Activated naive CD8-positive, alpha-beta T cell treated with anti-CD3 and anti-CD28 coated beads for 36 hours (primary cell): ENCODE data around the gene BTBD16. TPM values are rescaled to one million over a fixed set of nuclear protein-coding genes. Genes with fewer than 3 reads are reported as not detected.

Experiments
- DNase-seq: peaks from one replicate; pipeline ENCODE4 v3.0.0; 2021
- H3K27ac Mint-ChIP-seq: one replicate; pipeline ENCODE4 v1.8.0; 2022; ENCODE audit warnings: mild to moderate bottlenecking, moderate library complexity, mixed read lengths
- H3K27me3 Mint-ChIP-seq: one replicate; pipeline ENCODE4 v1.8.0; 2022; ENCODE audit warnings: mild to moderate bottlenecking, mixed read lengths
- H3K36me3 Mint-ChIP-seq: one replicate; pipeline ENCODE4 v1.8.0; 2021; ENCODE audit warnings: mild to moderate bottlenecking, mixed read lengths
- H3K4me1 Mint-ChIP-seq: one replicate; pipeline ENCODE4 v1.8.0; 2021; ENCODE audit warnings: mixed read lengths
- H3K4me3 Mint-ChIP-seq: one replicate; pipeline ENCODE4 v1.8.0; 2022; ENCODE audit warnings: mild to moderate bottlenecking, moderate library complexity, mixed read lengths
- H3K9me3 Mint-ChIP-seq: one replicate; pipeline ENCODE4 v1.8.0; 2022; ENCODE audit warnings: mixed read lengths
- total RNA-seq, 2 experiments: library from RNA; stranded (reverse); gene quantifications; one replicate each; pipeline ENCODE4 v1.2.3, GENCODE V29; 2021

Gene BTBD16
- total RNA-seq, 2 experiments from 2014 or later: not detected

- no peaks in the 10 kb centered on the region for H3K4me1 Mint-ChIP-seq
- no peak overlapping the region for H3K4me3 Mint-ChIP-seq
- H3K9me3 Mint-ChIP-seq: no peaks in the 10 kb centered on the region
- H3K36me3 Mint-ChIP-seq: no peaks in the 10 kb centered on the region
- DNase-seq: no peak
- peaks cover 27% of the 10 kb centered on the region for H3K27me3 Mint-ChIP-seq
- H3K27ac Mint-ChIP-seq: no peak overlapping the region
These were observed 9.1 kb downstream of the BTBD16 start for GRCh38 chr10:122280156-122280555.

DNA sequence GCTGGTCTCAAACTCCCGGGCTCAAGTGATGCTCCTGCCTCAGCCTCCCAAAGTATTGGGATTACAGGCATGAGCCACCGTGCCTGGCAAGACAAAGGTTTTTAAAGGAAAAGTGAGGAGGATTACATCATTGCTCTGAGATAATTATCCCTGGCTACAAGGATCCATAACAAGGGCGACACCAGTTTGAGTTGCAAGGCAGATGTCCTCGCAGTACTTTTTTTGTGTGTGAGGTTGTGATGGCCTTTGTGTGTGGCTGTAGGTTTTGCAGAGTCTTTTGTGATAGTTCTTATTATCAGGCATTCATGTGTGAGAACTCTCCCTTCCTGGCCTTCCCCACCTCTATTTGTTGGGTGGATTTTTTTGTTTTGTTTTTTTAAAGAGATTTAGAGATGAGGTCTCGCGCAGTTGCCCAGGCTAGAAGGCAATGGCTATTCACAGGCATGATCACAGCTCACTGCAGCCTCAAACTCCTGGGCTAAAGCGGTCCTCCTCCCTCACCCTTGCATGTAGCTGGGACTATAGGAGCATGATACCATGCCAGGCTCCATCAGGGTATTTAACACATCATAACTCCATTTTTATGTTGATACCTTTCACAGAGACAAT is 10.0 kb downstream of the BTBD16 start:
- Mint-ChIP-seq H3K4me1 (no peaks in the 10 kb centered on the region), H3K4me3 (no peak overlapping the region), H3K36me3 (no peaks in the 10 kb centered on the region), H3K27me3 (peaks cover 27% of the 10 kb centered on the region), H3K9me3 (no peaks in the 10 kb centered on the region), H3K27ac (no peak overlapping the region)
- no peak for DNase-seq

- DNase-seq: no peak
- no peak overlapping the region for H3K27ac Mint-ChIP-seq
- no peak overlapping the region for H3K4me3 Mint-ChIP-seq
- H3K27me3 Mint-ChIP-seq: peaks cover 29% of the 10 kb centered on the region
- no peaks in the 10 kb centered on the region for H3K4me1 Mint-ChIP-seq
- no peaks in the 10 kb centered on the region for H3K9me3 Mint-ChIP-seq
- H3K36me3 Mint-ChIP-seq: no peaks in the 10 kb centered on the region
These were observed 10.7 kb downstream of the BTBD16 start for GRCh38 chr10:122281751-122282150.

GRCh38 chr10:122282253-122282671 is 11.2 kb downstream of the BTBD16 start:
- Mint-ChIP-seq H3K36me3 (no peaks in the 10 kb centered on the region), H3K4me1 (no peaks in the 10 kb centered on the region), H3K27me3 (peaks cover 30% of the 10 kb centered on the region), H3K27ac (no peak overlapping the region), H3K4me3 (no peak overlapping the region), H3K9me3 (no peaks in the 10 kb centered on the region)
- DNase-seq: no peak

DNA sequence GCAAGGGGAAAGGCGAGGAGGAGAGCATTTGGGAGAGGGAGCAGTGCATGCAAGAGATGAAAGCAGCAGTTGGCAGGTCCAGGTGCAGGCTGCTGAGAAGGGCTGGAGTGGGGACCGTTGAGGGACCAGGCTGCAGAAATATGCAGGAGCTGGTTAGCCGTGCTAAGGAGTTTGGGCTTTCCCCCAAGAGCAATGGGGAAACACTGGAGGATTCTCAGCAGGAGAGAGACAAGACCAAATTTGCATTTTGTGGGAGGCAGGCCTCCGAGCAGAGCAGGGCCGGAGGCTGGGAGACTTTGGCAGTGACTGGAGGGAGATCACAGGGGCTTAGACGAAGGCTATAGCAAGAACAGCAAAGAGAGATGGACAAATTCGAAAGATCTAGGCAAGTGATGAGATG is 11.8 kb downstream of the BTBD16 start:
- H3K27me3 Mint-ChIP-seq: peaks cover 30% of the 10 kb centered on the region
- H3K36me3 Mint-ChIP-seq: no peaks in the 10 kb centered on the region
- H3K4me3 Mint-ChIP-seq: no peak overlapping the region
- no peak for DNase-seq
- no peak overlapping the region for H3K27ac Mint-ChIP-seq
- no peaks in the 10 kb centered on the region for H3K9me3 Mint-ChIP-seq
- no peaks in the 10 kb centered on the region for H3K4me1 Mint-ChIP-seq

DNA sequence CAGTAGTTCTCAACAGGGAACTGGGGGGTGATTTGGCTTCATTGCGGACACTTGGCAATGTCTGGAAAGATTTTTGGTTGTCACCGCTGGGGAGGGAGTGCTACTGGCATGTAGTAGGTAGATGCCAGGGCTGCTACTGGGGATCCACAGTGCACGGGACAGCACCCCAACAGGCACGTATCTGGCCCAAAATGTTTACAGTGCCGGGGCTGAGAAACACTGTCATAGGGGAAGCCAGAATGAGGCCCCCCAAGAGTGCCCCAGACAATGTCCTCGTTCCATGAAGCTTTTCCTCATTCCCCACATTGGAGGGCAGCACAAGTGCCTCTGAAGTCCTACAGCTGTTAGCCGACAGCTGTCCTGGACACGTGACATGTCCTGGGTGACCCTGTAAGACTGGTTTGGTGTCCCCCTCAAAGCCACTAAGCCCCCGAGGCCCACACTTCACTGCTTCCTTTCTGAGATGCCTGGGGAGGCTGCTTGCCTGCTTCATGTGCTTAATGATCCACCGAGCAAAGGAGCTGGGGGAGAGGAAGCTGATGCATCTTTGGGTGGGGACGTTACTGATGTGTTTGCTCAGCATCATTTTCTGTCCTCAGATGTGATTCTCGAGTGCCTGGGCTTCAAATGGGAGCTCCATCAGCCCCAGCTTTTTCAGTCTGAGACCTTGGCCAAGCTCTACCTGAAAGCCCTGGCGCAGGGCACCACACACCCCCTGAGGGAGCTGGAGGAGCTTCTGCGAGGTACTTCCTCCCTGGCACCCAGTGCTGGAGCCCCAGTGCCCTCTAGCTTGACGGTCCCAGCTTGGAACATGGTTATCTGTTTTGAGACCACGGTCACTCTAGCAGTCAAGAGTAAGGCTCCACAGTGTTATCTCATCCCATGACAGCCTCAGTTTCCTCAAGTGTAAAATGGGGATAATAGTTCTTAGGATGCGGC is 14.7 kb downstream of the BTBD16 start:
- Mint-ChIP-seq H3K4me1 (no peaks in the 10 kb centered on the region), H3K27me3 (peaks cover 19% of the 10 kb centered on the region), H3K36me3 (no peaks in the 10 kb centered on the region), H3K9me3 (no peaks in the 10 kb centered on the region), H3K4me3 (no peak overlapping the region), H3K27ac (no peak overlapping the region)
- no peak for DNase-seq

GRCh38 chr10:122286867-122287266 is 15.8 kb downstream of the BTBD16 start:
- Mint-ChIP-seq H3K27me3 (peaks cover 8% of the 10 kb centered on the region), H3K9me3 (no peaks in the 10 kb centered on the region), H3K4me3 (no peak overlapping the region), H3K4me1 (no peaks in the 10 kb centered on the region), H3K36me3 (no peaks in the 10 kb centered on the region), H3K27ac (no peak overlapping the region)
- DNase-seq: no peak

- H3K36me3 Mint-ChIP-seq: no peaks in the 10 kb centered on the region
- no peak overlapping the region for H3K4me3 Mint-ChIP-seq
- no peaks in the 10 kb centered on the region for H3K9me3 Mint-ChIP-seq
- H3K4me1 Mint-ChIP-seq: no peaks in the 10 kb centered on the region
- peaks cover 3% of the 10 kb centered on the region for H3K27me3 Mint-ChIP-seq
- H3K27ac Mint-ChIP-seq: no peak overlapping the region
- no peak for DNase-seq
These were observed 16.5 kb downstream of the BTBD16 start for GRCh38 chr10:122287570-122287969.

DNA sequence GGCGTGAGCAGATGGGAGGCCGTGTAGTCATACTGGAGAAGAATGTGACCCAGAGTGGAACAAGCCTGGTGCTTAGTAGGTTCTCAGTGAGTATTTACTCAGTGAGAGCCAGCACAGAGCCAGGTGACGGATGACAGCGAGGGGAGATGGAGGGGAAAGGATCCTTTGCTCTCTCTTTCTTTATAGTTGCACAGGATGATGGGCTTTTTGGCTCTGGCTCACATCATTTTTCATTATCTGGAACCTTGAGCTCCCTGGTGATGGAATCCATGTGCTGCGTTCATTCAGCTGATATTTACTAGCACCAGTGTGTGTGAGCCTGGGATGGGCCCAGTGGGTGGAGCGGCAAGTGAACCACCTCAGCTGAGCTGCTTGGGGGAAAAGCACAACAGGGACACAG is 17.2 kb downstream of the BTBD16 start:
- DNase-seq: no peak
- H3K4me3 Mint-ChIP-seq: no peak overlapping the region
- no peaks in the 10 kb centered on the region for H3K36me3 Mint-ChIP-seq
- H3K27ac Mint-ChIP-seq: no peak overlapping the region
- H3K4me1 Mint-ChIP-seq: no peaks in the 10 kb centered on the region
- H3K9me3 Mint-ChIP-seq: no peaks in the 10 kb centered on the region
- H3K27me3 Mint-ChIP-seq: peaks cover 3% of the 10 kb centered on the region

GRCh38 chr10:122288917-122289316 is 17.8 kb downstream of the BTBD16 start:
- Mint-ChIP-seq H3K27ac (no peak overlapping the region), H3K27me3 (peaks cover 3% of the 10 kb centered on the region), H3K4me3 (no peak overlapping the region), H3K4me1 (no peaks in the 10 kb centered on the region), H3K9me3 (no peaks in the 10 kb centered on the region), H3K36me3 (no peaks in the 10 kb centered on the region)
- DNase-seq: no peak

DNA sequence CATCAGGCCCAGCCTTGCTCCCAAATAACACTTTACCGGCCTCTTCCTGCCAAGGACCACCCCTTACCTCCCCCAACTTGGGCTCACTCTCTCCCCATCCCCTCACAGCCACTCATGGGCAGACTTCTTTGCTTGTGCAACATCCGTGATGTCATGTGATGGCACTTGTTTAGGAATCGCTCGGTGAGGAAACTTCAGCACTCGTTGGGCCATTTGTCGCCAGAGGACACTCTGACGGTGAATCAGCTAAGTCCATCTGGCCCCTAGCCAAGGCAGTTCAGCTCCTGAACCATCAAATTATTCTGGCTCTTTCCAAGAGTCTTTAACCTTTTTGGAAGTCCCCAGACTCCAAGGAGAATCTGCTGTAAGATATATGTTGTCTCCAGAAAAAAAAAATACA is 19.2 kb downstream of the BTBD16 start:
- H3K4me1 Mint-ChIP-seq: peaks cover 2% of the 10 kb centered on the region
- no peaks in the 10 kb centered on the region for H3K9me3 Mint-ChIP-seq
- no peaks in the 10 kb centered on the region for H3K36me3 Mint-ChIP-seq
- H3K27ac Mint-ChIP-seq: no peak overlapping the region
- H3K27me3 Mint-ChIP-seq: peaks cover 3% of the 10 kb centered on the region
- no peak overlapping the region for H3K4me3 Mint-ChIP-seq
- no peak for DNase-seq

- no peak overlapping the region for H3K27ac Mint-ChIP-seq
- H3K9me3 Mint-ChIP-seq: no peaks in the 10 kb centered on the region
- no peak overlapping the region for H3K4me3 Mint-ChIP-seq
- H3K27me3 Mint-ChIP-seq: peaks cover 3% of the 10 kb centered on the region
- peaks cover 2% of the 10 kb centered on the region for H3K4me1 Mint-ChIP-seq
- no peaks in the 10 kb centered on the region for H3K36me3 Mint-ChIP-seq
- no peak for DNase-seq
These were observed 19.9 kb downstream of the BTBD16 start for GRCh38 chr10:122290833-122291532.

DNA sequence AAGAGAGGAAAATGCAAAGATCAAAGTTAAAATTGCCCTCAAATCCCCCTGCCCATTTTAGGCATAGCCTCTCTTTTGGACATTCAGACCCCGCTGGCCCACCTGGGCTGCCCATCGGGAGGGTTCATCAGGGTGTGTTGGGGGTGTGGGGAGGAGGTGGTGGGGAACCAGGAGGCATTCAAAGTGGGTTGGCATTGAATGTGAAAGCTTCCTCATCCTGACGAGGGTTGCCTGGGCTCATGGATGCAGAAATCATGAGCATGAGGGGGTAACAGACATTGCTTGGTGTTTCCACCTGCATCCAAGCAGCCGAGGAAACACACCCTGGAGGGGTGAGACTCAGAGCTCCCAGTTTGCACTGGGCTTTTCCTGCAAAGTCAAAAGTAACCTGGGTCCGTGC is 20.6 kb downstream of the BTBD16 start:
- H3K4me1 Mint-ChIP-seq: peaks cover 2% of the 10 kb centered on the region

DNA sequence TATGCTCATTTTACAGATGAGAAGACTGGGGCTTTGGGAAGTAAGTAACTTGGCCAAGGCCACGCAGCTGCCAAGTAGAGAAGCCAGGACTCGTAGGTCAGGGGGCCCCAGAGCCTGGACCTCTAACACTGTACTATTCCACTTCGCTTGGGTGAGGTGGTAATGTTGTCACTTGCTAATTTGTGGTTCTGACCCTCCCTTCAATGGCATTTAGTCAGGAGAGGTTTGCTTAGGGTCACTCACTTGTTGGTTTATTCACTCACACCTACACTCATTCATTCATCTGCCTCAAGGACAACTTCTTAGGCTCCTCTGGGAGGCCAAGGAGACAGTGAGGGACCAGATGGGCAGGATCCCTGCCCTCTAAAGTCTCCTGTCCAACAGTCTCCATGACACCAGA is 21.3 kb downstream of the BTBD16 start:
- DNase-seq: no peak
- no peaks in the 10 kb centered on the region for H3K9me3 Mint-ChIP-seq
- no peak overlapping the region for H3K4me3 Mint-ChIP-seq
- H3K27me3 Mint-ChIP-seq: no peaks in the 10 kb centered on the region
- no peaks in the 10 kb centered on the region for H3K36me3 Mint-ChIP-seq
- H3K27ac Mint-ChIP-seq: no peak overlapping the region
- H3K4me1 Mint-ChIP-seq: peaks cover 2% of the 10 kb centered on the region

More for the DNA sequence above, 20.6 kb downstream of the BTBD16 start:
- no peaks in the 10 kb centered on the region for H3K9me3 Mint-ChIP-seq
- no peak for DNase-seq
- no peaks in the 10 kb centered on the region for H3K36me3 Mint-ChIP-seq
- no peak overlapping the region for H3K27ac Mint-ChIP-seq
- peaks cover under 1% of the 10 kb centered on the region for H3K27me3 Mint-ChIP-seq
- H3K4me3 Mint-ChIP-seq: no peak overlapping the region
